Dermis microvascular lymphatic vessel endothelial cell (primary cell): Measurements from ENCODE around the gene VCL. TPM values are rescaled to one million over a fixed set of nuclear protein-coding genes. Genes with fewer than 3 reads are reported as not detected.
"Not testable (repeated sequence)": the region's sequence is repeated elsewhere in the genome, so short reads cannot be mapped to it uniquely, and the experiment has no call there.

Source experiments
- DNase-seq, 2 donors: peaks; one replicate each; pipeline versions ENCODE4 v3.0.0 to v3.0.0-alpha.2; 2010; ENCODE audit warnings: low read depth in 2 of 2
- total RNA-seq: library from RNA; depleted of rRNA; stranded (reverse); fragments of >200 nt; gene quantifications from 2 replicates; pipeline ENCODE4 v1.2.1, GENCODE V29; 2014

Gene VCL
- total RNA-seq, 1 donor from 2014 or later = 71.2 TPM

DNA sequence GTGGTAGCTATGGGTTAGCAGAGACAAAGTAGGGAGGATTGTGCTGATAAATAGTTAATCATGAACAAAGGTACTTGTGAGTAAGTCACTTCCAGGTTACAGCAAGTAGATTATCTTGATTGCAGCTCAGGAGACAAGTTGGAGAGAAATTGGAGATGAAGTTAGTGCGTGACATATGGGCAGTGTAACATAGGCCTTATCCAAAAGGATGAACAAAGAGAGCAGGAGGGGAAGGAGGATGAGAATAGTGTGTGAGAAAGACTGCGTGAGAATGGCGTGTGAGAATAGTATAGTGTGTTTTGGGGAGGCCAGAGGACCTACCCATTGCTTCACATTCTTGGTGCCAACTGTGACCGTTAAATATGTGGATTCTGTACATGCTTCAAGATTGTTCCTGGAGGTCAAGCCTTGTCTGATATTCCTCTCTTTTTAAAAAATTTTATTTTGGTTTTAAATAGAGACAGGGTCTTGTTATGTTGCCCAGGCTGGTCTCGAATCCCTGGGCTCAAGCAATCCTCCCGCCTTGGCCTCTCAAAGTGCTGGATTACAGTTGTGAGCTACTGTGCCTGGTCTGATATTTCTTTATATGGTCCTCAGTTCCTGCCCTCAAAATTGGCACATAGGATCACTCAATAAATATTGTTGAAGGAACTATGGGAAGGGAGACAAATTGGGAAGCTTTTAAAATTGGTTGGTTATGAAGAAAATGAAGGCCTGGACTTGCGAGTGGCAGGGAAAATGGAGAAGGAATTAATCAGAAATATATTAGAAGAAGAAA is 3.2 kb downstream of the VCL start:
- DNase-seq = no peak

DNA sequence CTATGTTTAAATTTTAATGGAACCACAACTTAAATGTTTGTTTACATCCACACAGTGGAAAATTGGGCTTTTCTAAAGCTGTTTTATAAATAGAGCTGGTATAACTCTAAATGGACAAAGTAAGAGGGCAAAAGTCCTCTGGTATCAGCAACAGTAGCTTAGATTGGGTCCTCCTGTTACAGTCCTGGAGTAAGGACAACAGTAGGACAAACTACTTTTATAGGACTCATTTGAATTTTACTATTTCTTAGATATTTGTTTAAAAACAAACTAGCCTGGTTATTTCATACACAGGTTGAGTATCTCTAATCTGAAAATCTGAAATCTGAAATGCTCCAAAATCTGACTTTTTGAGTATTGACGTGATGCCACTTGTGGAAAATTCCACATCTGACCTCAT is 8.4 kb downstream of the VCL start:
- no peak for DNase-seq

DNA sequence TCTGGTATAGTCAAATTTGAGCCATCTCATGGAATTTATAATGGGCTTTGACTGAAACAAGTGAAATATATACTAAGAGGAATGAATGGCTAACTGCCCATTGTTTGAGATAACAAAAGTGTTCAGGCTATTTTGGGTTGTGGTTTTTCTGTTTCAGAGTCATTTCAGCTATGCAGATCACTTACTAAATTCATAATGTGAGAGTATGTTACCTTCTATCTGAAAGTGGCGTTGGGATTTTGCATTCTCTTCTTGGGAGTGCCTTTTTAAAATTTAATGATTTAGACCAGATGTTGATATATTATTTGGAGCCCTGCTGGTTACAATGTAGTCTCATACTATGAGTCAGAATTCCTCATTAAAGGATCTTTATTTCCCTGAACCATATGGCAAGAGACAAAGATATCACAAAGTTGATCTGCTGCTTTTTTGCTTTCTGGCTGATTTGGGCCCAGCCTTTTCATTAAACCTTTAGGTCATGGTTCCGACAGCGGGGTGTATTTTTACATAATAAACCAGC is 10.4 kb downstream of the VCL start:
- DNase-seq = no peak

GRCh38 chr10:74011017-74011416 is 13.1 kb downstream of the VCL start:
- no peak for DNase-seq

DNA sequence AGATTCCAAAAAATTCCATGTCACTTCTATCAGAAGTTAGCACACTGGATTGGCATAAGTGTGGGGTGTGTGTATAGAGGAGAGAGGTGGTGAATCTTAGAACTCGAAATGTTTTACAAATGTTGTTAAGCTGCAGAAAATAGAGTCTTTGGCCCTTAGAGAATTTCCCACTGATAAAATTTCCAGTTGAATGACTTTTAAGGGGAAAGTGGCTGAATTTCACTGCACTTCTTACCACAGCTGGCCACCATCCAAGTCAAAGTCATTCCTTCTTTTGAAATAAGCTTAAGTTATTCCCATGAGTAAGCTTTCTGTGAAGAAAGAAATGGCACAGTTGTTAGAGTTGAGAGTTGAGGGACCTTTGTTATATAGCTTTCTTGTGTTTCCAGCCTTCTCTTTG is 13.9 kb downstream of the VCL start:
- DNase-seq = peak in 1 of 2 donors; percentile 50

DNA sequence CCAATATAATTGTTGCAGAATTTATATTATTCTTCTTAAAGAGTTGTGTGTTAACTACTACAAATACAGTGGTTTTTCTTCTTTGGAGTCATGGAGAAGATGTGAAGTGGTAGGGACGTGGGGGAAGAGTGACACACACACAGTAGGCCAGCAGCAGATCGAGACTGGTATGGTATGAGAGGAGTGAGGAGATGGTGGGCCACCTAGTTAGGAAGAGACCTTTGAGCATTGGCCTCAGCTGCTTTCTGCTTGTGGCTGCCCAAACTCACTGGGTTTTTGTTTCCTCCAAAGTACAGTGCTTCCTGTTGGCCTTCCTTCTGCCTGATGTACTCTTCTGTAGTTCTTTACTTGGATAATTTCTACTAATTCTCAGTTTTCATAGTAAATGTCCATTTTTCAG is 14.6 kb downstream of the VCL start:
- DNase-seq = no peak

- no peak for DNase-seq
Measured at GRCh38 chr10:74013004-74013403, 15.1 kb downstream of the VCL start.

GRCh38 chr10:74014574-74014973 is 16.7 kb downstream of the VCL start:
- DNase-seq = not testable (repeated sequence)

GRCh38 chr10:74018241-74018640 is 20.3 kb downstream of the VCL start:
- no peak for DNase-seq

- DNase-seq = no peak
Measured at GRCh38 chr10:74021248-74022055, 23.5 kb downstream of the VCL start.

- no peak for DNase-seq
Measured at GRCh38 chr10:74022926-74023629, 25.2 kb downstream of the VCL start.

- no peak for DNase-seq
Measured at GRCh38 chr10:74024600-74024999, 26.7 kb downstream of the VCL start.

- DNase-seq = no peak
Measured at GRCh38 chr10:74025380-74025978, 27.6 kb downstream of the VCL start.

DNA sequence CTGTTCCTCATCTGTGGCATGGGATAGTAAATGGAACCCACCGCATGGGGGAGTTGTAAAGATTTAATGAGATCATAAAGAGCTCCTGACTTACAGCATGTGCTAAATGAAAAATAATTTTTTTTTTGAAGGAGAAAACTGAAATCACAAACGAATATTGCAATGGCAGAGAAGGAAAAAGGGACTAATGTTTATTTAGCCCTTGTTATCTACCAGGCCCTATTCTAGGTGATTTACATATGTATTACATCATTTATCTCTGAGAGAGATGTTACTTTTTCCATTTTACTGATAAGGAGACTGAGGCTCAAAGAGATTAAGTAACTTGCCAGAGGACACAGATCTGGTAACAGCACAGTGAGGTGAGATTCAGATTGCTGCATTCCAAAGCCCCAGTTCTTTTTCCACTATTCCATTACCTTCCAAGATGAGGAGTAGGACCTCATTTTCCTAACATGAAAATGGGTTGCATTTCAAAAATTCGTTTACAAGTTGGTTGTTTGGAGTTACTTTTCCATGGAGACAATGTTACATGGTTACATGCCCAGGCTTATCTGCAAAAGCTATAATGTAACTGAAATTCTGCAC is 28.6 kb downstream of the VCL start:
- DNase-seq = no peak

GRCh38 chr10:74027702-74028101 is 29.8 kb downstream of the VCL start:
- DNase-seq = no peak

DNA sequence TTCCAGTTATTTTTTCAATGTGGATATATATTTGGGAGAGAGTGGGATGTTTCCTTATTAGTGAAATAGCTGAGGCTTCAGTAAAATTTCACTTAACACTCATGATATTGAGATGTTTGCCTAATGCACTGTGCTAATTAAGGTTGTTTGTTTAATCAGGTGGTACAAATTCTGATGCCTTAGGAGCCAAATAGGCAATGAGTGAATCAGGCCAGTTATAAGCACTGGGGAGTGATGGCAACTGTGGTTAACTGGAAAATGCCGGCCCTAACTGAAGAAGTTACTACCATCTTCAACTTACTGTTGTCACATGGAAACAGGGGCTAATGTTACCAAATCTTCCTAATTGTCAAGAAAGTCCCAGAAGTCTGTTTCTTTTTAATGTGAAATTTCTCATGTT is 32.0 kb downstream of the VCL start:
- DNase-seq = no peak

GRCh38 chr10:74032208-74032607 is 34.3 kb downstream of the VCL start:
- DNase-seq = not testable (repeated sequence)

GRCh38 chr10:74032900-74033655 is 35.2 kb downstream of the VCL start:
- no peak for DNase-seq

DNA sequence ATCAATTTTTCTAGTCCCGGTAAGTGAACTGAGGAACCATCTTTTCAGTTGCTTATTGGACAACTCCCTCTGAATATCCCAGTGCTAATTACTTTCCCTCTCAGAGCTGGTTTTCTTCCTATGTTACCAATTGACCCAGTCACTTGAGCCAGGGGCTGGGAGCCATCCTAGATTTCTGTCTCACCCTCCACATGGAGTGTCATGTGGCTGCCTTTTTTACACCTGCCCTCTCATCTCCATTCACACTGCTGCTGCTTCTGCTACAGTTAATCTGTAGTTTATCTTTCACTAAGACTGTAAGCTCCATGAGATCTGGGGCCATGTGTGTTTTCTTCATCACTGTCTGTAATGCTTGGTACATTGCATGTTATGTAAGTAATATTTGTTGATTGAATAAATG is 35.8 kb downstream of the VCL start:
- DNase-seq = no peak

- no peak for DNase-seq
Measured at GRCh38 chr10:74034301-74034700, 36.4 kb downstream of the VCL start.
